A204.1 (cell line): ENCODE results near the gene USF1.
"Not testable (repeated sequence)": the region's sequence is repeated elsewhere in the genome, so short reads cannot be mapped to it uniquely, and the experiment has no call there.

Experiments used
- FAIRE-seq: peaks from 2 replicates; lab custom pipeline; 2012; peaks lifted over from hg19 to GRCh38; lab: Jason Lieb, UNC

USF1 gene

GRCh38 chr1:161077426-161077825 is 31.6 kb upstream of the USF1 start:
- FAIRE-seq: no peak

DNA sequence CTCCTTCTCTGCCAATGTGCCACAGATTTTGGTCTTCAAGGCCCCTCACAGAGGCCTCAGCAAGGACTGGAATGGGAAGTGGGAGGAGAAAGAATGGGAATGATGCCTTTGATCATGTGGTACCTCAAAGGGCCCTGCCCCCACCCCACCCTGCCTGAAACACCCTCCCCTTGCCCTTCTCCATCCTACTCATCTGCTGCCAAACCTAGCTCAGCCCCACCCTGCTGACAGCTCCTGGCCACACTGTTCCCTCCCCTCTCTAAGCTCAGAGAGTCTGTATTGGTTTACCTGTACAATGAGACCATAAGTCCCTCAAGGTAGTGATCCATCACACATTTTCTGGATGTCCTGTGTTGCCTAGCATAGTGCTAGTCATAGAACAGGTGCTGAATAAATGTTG is 30.6 kb upstream of the USF1 start:
- no peak for FAIRE-seq

- FAIRE-seq: no peak
Observed at GRCh38 chr1:161074676-161075368, 29.0 kb upstream of the USF1 start.

GRCh38 chr1:161073474-161074121 is 27.8 kb upstream of the USF1 start:
- no peak for FAIRE-seq

DNA sequence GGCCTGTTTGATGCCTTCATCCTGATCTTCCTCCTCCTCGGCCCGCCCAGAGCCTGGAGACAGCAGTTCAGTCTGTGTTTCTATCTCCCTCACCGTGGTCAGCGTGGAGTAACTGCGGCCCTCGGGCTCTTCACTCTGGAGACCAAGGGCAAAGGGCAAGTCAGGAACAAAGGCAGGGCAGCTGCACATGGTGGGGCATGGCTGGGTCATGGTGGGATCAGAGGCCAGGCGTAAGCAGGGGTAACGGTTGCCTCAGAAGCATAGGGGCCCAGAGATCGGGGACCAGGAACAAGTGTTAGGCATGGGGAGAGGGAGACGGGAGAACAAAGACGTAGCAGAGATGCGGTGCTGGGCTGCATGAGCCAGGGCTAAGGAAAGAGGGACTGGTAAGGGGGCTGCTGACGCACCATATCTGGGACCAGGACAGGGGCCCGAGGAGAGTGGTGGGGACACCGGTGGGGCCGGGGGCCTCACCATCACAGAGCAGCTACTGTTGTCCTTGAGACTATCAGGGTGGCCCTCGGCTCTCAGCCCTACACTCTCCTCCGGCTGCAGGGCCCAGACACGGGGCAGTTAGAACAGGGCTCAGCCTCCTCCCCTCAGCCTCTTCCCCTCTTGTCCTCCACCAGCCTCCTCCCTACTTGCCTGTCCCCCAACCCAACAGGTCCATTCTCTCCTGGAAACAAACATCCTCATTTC is 27.1 kb upstream of the USF1 start:
- no peak for FAIRE-seq

DNA sequence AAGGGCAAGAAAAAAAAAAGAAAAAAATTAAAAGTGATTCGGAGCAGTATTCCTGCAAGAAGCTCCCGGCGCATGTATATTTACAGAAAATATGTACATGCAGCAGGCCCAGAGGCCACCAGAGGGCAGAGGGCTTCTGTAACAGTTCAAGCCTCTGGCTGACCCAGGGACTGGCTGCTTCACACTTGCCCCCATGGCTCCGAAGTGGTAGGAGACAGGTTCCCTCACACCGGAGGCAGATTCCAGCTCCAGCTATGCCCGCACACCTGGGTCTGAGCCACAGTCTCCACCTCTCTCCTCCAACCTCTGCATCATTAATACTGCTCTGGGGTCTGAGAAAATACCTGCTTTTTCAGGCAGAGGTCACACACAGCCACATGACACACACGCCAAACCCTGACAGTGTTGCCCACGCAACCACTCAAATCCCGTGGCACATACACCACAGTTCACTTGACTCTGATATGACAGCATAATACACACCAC is 26.2 kb upstream of the USF1 start:
- FAIRE-seq: peak; percentile 40

- FAIRE-seq: no peak
Observed at GRCh38 chr1:161070761-161071160, 25.0 kb upstream of the USF1 start.

- FAIRE-seq: no peak
Observed at GRCh38 chr1:161069731-161070270, 24.0 kb upstream of the USF1 start, which contains the start of gene ARHGAP30. ARHGAP30 (minus strand) TSS chr1:161069891; CDS start chr1:161069624, 267 bp downstream.

- FAIRE-seq: no peak
Observed at GRCh38 chr1:161069241-161069640, 23.5 kb upstream of the USF1 start.

GRCh38 chr1:161068306-161069234 is 22.8 kb upstream of the USF1 start:
- no peak for FAIRE-seq

- FAIRE-seq: no peak
Observed at GRCh38 chr1:161066694-161067093, 20.9 kb upstream of the USF1 start.

DNA sequence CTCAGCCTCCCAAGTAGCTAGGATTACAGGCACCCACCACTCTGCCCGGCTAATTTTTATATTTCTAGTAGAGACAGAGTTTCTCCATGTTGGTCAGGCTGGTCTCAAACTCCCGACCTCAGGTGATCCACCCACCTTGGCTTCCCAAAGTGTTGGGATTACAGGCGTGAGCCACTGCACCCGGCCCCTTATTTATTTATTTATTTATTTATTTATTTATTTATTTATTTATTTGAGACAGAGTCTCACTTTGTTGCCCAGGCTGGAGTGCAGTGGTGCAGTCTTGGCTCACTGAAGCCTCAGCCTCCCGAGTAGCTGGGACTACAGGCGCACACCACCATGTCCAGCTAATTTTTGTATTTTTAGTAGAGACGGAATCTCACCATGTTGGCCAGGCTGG is 19.9 kb upstream of the USF1 start:
- FAIRE-seq: not testable (repeated sequence)

DNA sequence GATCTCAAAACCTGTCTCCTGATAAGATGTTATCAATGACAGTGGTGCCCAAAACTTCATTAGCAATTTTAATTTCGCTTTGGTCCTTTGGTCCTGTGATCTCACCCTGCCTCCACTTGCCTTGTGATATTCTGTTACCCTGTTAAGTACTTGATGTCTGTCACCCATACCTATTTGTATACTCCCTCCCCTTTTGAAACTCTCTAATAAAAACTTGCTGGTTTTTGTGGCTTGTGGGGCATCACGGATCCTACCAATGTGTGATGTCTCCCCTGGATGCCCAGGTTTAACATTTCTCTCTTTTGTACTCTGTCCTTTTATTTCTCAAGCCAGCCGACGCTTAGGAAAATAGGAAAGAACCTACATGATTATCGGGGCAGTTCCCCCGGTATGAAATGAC is 18.2 kb upstream of the USF1 start:
- FAIRE-seq: not testable (repeated sequence)

DNA sequence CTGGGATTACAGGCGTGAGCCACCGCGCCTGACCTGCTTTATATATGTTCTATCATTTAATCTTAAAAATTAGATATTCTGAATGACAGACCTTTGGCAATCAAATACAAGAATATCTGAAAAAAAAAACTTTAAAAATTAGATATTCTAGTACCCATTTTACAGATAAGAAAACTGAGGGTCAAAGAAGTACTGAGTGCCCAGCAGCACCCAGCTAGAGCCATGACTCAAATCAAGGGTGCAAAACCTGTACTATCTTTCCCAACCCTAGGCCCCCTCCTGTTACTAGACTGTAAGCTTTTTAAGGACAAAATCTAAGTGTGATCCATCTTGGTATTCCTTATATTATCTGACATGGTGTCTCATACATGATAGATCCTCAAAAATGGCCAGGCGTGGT is 15.6 kb upstream of the USF1 start:
- no peak for FAIRE-seq

DNA sequence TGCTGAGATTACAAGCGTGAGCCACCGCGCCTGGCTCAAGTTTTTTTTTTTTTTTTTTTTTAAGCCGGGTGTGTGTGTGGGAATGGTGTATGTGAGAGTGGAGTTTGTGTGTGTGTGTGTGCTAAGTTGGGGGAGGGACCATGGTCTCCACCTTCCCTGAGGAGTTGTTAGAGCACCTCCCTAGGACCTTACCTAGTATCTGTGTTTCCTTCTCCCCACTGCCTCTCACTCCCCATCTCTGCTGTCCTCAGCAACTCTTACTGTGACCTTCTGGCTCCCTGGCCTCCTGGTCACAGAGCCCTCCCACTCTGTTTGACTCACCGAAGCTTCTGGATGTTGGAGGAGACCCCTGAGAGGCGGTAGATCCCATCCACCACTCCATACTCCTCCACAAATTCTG is 13.5 kb upstream of the USF1 start:
- no peak for FAIRE-seq

GRCh38 chr1:161054805-161055204 is 9.0 kb upstream of the USF1 start:
- no peak for FAIRE-seq

GRCh38 chr1:161054232-161054631 is 8.5 kb upstream of the USF1 start:
- no peak for FAIRE-seq

- FAIRE-seq: no peak
Observed at GRCh38 chr1:161052899-161053298, 7.1 kb upstream of the USF1 start.

GRCh38 chr1:161051219-161051618 is 5.4 kb upstream of the USF1 start:
- no peak for FAIRE-seq

- FAIRE-seq: no peak
Observed at GRCh38 chr1:161048949-161049722, 3.4 kb upstream of the USF1 start.
